NCI-H2196 treated with DMSO at 0.1 percent for 48 hours (cell line): ENCODE data around the gene BBOF1.

Experiments
- DNase-seq: peaks from one replicate; lab custom pipeline; 2025; ENCODE audit not compliant: unreplicated experiment; lab: John Stamatoyannopoulos, UW

Gene BBOF1

DNA sequence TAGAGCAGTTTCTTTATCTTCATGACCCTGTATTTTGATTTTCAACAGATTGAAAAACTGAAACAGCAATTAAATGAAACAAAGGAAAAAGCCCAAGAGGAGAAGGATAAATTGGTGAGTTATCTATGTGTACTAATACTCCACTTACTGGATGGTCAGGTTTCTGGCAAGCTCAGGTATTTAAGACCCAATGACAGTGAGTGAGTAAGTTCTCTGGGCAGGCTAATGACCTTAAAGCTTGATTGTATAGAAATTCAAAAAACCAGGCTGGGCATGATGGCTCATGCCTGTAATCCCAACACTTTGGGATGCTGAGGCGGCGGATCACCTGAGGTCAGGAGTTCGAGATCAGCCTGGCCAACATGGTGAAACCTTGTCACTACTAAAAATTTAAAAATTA, 10.0 kb downstream of the BBOF1 start:
- no peak for DNase-seq

DNA sequence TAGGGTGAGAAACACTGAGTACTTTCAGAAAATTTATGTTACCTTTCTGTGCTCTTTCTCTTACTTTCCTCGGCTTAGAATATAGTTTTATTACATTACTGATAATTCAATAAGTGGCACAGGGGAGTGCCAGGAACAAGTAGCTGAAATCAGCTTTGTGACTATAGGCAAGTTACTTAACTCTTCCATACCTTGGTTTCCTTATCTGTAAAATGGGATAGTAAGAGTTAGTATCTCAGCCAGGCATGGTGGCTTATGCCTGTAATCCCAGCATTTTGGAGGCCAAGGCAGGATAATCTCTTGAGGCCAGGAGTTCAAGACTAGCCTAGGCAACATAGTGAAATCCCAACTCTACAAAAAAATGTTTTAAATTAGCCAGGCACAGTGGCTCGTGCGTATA, 15.4 kb downstream of the BBOF1 start:
- no peak for DNase-seq

DNA sequence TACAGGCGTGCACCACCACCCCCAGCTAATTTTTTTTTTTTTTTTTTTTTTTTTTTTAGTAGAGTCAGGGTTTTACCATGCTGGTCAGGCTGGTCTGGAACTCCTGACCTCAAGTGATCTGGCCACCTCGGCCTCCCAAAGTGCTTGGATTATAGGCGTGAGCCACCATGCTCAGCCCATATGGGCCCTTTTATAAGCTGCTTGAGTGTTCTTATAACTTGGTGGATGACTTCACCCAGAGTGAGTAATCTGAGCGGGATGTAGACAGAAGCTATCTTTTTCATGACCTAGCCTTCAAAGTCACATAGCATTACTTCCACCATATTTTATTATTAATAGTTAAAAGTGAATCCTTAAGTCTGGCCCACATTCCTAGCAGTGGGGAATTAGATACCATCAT, 16.4 kb downstream of the BBOF1 start:
- no peak for DNase-seq

DNA sequence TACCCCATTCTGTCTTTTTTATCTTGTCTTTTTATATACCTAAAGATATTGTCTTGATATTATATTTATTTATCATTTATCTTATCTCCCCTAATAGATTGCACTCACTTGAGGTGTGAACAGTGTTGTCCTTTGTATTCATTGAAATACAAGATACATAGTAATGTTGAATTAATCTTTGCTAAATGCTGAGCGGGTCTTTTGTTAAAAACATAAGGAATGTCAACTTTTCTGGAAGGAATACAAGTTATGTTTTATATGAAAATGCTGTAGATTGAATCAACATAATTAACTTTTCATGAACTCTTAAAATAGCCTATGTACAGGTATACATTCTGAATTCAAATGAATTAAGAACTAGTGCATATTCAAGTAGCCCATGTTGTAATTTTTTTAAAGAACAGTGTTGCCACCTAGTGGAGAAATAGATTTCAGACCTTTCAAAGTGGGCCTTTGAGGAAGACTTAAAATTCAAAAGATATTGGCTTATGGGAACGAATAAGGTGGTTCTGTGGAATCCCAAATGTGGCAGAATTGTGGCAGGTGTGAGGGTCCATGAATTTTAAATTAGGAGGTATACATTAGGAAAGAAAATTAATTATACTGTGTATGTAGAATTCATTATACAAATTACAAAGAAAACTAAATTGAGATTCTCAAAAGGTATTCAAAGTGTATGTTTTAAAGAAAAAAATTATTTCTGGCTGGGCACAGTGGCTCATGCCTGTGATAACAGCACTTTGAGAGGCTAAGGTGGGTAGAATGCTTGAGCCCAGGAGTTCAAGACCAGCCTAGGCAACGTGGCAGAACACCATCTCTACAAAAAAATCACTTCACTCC, 19.1 kb downstream of the BBOF1 start:
- no peak for DNase-seq

DNA sequence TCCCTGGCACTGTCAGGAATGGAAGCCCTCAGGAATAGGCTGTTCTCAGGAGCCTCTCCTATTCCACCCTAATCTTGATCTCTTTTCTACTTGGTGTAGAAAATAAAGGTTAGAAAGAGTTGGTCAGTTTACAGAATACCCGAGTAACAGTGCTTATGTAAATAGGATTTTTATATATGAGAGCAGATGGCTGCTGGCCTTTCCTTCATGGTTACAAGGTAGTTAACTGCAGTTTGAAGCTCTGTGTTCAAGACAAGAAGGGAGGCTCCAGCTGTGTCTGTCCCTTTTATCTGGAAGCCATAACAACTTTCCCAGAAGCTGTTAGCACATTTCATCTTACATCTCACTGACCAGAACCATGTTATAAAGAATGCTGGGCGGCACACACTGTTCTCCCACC, 23.1 kb downstream of the BBOF1 start:
- no peak for DNase-seq

DNA sequence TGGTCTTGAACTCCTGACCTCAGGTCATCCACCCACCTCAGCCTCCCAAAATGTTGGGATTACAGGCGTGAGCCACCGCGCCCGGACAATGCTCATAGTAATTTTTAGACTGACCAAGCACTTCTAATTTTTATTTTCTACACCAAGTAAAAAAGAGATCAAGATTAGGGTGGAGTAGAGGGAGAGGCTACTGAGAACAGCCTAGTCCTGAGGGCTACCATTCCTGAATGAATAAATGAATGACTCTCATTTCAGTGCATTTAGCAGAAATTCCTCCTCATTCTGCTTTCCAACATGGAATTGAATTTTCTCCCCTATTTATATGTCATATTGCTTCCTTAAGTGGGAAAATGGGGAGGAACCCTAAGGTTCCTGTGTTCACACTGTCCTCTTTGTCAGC, 26.4 kb downstream of the BBOF1 start:
- DNase-seq: no peak

DNA sequence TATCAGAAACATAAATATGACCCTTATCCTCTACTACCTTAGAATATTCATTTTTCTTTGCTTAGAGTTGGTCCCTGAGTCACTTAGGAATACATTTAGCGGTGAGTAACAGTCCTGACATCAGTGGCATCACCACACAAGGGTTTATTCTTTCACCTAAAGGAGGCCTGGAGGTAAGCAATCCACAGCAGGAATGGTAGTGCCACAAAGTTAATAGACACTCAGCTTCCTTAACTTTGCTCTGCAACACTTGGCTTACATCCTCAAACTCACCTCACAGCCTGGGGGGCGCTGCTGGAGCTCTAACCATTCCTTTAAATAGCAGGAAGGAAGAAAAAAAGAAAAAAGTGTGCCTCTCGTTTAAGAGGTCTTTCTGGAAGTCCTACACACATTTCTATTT, 29.1 kb downstream of the BBOF1 start:
- DNase-seq: no peak

DNA sequence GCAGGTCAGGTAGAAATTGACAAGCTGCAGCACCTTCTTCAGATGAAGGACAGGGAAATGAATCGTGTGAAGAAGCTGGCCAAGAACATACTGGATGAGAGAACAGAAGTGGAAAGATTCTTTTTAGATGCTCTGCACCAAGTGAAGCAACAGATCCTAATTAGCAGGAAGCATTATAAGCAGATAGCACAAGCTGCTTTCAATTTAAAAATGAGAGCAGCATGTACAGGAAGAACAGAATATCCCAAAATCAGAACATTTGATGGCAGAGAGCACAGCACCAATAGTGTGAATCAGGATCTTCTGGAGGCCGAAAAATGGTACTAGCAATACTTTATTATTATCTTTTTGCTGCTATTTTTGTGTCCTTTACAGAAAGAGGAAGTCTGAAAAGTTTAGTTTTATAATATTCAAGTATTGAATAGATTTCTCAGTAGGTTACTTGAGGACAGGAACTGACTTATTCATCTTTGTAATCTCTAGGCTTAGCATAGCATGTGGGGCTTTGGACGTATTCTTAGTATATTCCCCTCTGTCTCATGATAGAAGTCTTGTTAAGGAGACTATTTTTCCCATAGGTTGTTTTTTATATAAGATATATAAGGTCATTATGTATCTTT, 30.8 kb downstream of the BBOF1 start:
- DNase-seq: no peak

DNA sequence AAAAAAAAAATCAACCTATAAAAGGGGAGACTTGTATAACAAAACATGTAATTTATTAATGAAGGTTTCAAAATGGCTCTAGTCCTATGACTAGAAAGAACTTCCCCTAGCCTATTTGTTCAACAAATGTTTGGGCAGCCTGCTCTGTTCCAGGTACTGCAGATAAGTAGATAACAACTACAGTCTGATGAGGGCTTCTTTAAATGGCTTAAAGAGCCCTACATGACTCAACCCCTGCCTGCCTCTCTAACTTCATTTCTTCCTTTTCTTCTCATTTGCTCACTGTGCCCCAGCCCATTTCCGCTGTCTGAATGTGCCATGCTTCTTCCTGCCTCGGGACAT, 43.6 kb downstream of the BBOF1 start:
- DNase-seq: no peak

DNA sequence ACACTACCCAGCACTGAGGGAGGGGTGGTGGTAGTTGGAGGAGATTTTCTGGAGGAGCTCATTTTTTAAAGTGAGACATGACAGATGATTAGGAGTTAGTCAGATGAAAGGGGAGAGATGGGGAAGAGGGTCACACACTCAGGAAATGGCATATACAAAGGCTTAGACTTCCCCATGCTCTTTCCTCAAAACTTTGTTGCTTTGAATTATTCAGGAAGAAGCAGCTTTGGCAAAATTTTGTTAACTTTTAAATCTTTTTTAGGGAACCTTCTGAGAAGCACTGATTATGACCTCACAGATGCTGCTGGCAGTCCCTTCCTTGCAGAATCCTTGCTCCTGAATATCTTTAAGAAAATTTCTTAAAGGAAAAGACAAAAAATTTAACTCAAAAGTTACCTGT, 45.3 kb downstream of the BBOF1 start:
- DNase-seq: no peak

DNA sequence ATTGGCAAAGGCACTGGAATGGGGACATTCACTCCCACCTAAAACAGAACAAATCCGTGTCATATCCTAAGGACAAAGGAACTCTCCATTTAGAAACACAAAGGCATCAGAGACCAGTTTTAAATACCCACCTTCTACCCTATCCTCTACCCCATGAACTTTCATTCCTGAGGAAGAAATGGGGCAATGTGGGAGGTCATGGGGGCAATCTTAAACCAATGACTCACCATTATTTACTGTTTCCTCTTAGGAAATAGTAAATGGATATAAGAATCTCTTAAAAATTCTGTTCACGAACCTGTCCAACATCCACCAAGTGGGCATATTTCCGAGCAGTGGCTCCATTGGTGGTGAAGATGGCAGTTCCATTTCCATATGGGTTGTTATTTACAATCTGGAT, 45.7 kb downstream of the BBOF1 start:
- no peak for DNase-seq

DNA sequence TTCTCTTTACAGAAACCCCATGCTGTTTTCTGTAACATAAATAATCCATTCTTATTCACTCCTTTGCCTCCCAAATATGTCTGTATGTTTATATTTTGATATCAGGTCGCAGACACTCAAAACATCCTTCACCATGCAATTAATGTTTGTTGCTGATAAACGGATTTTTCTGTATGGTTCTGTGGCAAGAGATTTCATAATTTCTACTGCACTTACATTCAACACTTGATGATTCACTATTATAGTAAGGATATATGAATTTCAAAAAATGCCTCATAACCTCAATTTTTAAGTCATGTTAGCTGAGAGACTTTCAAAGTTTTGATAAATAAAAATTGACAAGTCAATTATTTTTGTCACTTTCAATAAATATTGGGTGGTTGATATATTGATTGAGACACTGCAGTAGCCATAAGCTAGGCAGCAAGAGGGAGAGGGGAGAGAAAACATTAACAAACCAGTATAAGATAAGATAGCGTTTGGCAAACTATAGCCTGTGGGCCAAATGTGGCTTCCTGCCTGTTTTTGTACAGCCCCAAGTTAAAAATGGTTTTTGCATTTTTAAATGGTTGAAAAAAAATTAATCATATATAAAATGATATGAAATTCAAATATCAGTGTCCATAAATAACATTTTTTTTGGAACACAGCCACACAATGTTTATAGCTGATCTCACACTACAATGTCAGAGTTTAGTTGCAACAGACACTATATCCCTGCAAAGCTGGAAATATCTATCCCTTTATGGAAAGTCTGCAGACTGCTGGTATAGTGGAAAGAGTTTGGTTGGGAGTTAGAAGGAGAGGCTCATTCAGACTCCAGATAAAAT, 46.8 kb downstream of the BBOF1 start:
- DNase-seq: no peak

DNA sequence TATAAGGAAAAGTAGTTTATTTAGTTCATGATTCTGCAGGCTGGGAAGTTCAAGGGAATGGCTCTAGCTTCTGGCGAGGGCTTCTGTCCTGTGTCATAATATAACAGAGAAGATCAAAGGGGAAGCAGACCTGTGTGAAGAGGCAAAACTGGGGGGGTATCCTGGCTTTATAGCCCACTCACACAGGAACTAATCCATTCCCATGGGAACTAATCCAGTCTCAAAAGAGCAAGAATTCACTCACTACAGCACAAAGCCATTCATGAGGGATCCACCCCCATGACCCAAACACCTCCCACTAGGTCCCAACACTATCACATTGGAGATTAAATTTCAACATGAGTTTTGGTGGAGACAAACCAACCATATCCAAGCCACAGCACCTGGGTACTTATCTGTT, 58.3 kb downstream of the BBOF1 start:
- no peak for DNase-seq

DNA sequence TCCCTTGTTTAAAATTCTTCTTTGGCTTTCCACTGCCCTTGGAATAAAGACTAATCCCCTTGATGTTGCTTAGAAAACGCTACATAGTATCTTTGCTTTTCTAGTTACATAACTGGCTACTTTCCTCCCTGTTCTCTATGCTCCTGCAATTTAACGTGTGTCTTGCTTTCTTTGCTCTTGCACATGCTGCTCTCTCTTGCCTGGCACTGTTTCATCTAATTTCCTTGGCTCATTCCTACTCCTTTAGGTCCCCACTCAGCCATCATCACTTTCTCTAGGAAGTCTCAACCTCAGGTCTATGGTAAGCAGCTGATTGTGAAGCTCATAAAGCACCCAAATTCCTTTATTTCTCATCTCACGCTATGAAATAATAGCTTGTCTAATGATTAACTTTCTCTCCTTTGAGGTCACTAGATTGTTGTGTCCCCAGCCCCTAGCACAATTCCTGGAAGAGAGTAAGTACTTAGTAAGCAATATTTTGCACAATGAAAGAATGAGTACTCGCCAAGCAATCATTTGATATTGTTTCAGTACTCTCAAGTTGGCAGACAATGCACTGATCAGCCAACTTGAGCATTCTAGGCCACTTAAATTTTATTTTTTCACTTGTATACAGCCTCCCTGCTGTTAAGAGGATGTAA, 61.8 kb downstream of the BBOF1 start:
- no peak for DNase-seq

DNA sequence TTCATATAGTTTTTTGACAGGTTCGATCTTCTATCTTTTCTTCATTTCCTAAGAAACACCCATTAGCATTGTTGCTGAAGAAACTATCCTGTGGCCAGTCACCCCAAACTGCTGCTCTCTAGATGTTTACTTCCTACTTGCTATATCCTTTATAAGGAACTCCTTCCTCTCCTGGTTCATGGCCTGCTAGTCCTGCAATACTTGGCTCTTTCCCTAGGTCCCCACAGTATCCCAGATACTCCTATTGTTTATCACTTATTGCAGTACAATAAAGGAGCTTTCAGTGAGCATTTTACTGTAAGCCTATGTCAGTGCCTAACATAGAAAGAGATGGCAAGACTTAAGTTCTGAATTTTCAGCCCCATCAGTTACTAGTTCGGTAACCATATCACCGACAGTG, 62.3 kb downstream of the BBOF1 start:
- no peak for DNase-seq

DNA sequence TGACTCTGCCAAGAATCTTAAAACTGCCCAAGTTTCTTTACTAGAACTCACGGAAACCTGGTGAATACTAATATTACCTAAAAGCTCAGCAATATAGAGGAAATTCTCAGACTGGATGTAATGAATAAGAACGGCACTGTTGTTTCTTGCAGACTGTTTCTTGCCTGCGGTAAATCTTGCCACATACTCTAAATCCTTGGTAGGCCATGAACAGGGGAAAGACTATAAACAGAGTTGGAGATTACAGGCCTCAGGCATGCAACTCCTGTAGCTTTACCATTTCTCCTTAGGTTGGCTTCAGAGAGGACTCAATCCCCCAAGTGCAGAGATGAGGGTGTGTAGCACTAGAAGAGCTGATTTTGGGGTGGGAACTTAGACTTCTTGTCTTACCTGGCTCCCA, 64.0 kb downstream of the BBOF1 start:
- no peak for DNase-seq

DNA sequence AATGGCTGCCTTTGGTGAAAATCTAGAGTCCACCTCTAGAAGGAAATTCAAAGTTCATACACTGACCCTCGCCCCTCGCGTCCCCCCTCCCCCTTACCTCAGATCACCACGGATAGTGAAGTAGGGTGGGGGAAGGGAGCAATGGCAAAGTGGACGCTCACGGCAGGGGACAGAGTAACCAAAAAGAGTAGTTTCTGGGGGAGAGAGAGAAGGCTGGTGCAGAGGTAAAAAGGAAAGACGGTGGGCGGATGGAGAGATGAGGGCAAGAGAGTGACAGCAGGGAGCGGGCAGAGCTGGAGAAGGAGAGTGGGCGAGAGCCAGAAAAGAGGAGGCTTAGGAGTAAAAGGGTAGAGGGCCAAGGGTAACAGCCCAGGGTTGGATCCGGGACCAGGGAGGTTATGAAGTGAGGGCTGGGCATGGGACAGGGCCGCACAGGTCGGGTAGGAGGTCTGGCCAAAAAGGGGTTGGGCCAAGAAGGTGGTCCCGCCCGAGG, 64.7 kb downstream of the BBOF1 start:
- no peak for DNase-seq

DNA sequence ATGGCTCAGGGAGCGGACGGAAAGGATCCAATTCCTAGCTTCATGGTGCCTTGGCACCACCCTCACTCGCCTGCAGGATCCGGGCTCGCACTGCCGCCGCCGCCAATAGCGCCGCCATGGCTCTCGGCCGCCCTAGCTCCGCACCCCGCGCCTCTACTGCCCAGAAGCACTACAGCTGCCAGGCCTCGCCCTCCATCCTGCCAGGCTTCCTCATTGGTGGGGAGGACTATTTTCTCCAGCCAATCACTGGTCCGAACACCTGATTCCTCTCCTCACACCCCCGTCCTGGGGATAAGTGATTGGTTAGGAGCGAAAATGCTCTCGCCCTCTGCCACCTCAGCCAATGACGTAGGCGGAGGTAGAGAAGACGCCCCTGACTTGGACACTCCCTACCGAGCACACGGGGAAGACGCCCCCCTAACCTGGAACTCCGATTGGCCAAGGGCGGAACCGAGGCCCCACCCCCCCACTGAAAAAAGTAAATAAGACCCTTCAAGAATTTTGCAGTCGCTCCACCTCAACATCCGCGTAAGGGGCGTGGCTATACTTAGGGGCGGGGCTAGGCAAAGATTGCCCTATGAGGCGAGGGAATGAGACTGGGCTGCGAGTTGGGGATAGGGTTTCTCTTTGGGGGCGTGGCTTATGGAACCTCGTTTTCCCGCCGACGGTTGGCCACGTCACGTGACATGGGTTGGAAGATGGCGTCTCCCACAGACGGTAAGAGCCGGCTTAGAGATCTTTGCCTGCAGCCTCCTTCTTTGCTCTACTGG, 65.3 kb downstream of the BBOF1 start, which contains the start of the genes ALDH6A1 and LIN52:
Gene ALDH6A1, minus strand, starts transcription at position 177 of the 770 bp plus-strand sequence. Its CDS starts 59 bp downstream, at position 118.
Gene LIN52, plus strand, starts transcription at position 680 of the 770 bp plus-strand sequence. Its CDS starts 19 bp downstream, at position 699.
- peak; percentile 100 for DNase-seq

DNA sequence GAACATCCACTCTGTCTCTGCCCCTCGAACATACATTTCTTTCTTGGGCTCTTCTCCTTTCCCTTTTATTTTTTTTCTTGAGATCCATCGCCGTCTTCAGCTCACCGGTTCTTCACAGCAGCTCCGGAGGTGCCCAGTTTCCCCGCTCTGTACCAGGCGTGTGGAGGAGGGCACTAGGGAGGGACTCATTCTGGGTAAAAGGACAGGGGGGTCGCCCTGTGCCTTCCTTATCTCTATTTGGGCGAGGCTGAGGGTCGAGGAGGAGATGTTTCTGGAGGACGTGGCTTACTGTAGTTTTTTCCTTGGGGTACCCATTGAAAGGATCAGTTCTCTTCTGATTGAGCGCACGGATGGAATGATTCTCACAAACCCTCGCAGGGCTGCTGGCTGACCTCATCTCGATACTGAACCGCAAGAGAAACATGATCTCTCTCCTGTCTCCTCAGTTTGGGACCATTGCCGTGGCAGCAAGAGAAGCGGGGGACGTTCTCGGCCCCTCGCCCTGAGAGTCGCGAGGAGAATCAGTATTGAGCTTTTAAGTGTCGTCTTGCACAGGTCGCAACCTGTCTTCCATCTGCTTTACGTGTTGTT, 66.0 kb downstream of the BBOF1 start:
- no peak for DNase-seq

DNA sequence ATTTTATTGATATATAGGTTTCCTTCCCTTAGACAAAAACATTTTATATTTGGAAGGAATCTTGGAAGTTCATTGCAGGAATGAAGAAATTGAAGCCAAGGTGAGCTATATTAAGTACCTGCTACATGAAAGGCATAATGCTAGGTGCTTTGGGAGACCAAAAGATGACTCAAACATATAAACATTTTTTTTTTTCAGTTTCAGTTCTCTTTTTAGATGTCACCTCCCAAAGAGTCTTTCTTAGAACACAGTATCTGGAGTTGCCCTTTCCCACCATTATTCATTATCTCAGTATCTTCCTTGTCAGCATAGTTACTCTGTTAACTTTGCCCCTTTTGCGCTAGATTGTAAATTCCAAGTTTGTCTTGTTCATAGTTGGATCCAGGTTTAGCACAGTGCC, 66.7 kb downstream of the BBOF1 start:
- DNase-seq: no peak
